ENCODE data around the gene ATP9A. TPM values are rescaled to one million over a fixed set of nuclear protein-coding genes. Genes with fewer than 3 reads are reported as not detected.

ATP9A gene
- total RNA-seq, 2 donors from 2014 or later = 16.8 to 24.6 TPM

GRCh38 chr20:51553897-51554486 lies 214.2 kb downstream of the ATP9A start:
- WGBS, 2 donors = 50 to 63% methylated on average over 8 of the region's 8 CpGs
- no peaks in the 10 kb centered on the region for H3K36me3 ChIP-seq (replicated peaks in 1 of 2; ENCODE audit: insufficient read depth in 1 of 2, low read depth in 2 of 2)
- ATAC-seq (no peak), DNase-seq (no peak)
- H3K27me3 ChIP-seq = peaks cover 0 to 6% of the 10 kb centered on the region in 2 donors
- H3K4me1 ChIP-seq = no peaks in the 10 kb centered on the region
- no peak overlapping the region for H3K27ac ChIP-seq
- TF ChIP-seq CTCF (IDR thresholded peaks at IDR 0.05) (no peak), POLR2A (IDR thresholded peaks at IDR 0.05) (no peak)
- intact Hi-C loops (cut with DNase I) = no loop called here
- no peak overlapping the region for H3K4me3 ChIP-seq
- H3K9me3 ChIP-seq = no peaks in the 10 kb centered on the region

GRCh38 chr20:51551186-51551585 lies 217.0 kb downstream of the ATP9A start:
- no peaks in the 10 kb centered on the region for H3K9me3 ChIP-seq
- TF ChIP-seq POLR2A (IDR thresholded peaks at IDR 0.05) (no peak), CTCF (IDR thresholded peaks at IDR 0.05) (no peak)
- no peaks in the 10 kb centered on the region for H3K36me3 ChIP-seq (replicated peaks in 1 of 2; ENCODE audit: insufficient read depth in 1 of 2, low read depth in 2 of 2)
- 87 to 89% methylated on average over 3 of the region's 3 CpGs for WGBS, 2 donors
- no peak overlapping the region for H3K27ac ChIP-seq
- H3K27me3 ChIP-seq = no peaks in the 10 kb centered on the region
- no peaks in the 10 kb centered on the region for H3K4me1 ChIP-seq
- no peak for DNase-seq
- no peak for ATAC-seq
- H3K4me3 ChIP-seq = no peak overlapping the region
- intact Hi-C loops (cut with DNase I) = no loop called here

GRCh38 chr20:51549474-51549873 lies 218.7 kb downstream of the ATP9A start:
- no peak for TF ChIP-seq POLR2A (IDR thresholded peaks at IDR 0.05)
- no peak for TF ChIP-seq CTCF (IDR thresholded peaks at IDR 0.05)
- intact Hi-C loops (cut with DNase I) = no loop called here
- no peak for ATAC-seq

GRCh38 chr20:51547951-51548350 lies 220.2 kb downstream of the ATP9A start:
- Histone ChIP-seq H3K27ac (no peak overlapping the region), H3K36me3 (replicated peaks in 1 of 2; ENCODE audit: insufficient read depth in 1 of 2, low read depth in 2 of 2) (no peaks in the 10 kb centered on the region), H3K27me3 (no peaks in the 10 kb centered on the region), H3K4me3 (no peak overlapping the region), H3K9me3 (no peaks in the 10 kb centered on the region), H3K4me1 (peaks cover 4% of the 10 kb centered on the region)
- no peak for ATAC-seq
- 89 to 93% methylated on average over 7 of the region's 7 CpGs for WGBS, 2 donors
- DNase-seq = no peak
- TF ChIP-seq POLR2A (IDR thresholded peaks at IDR 0.05) (no peak), CTCF (IDR thresholded peaks at IDR 0.05) (no peak)
- intact Hi-C loops (cut with DNase I) = no loop called here

More at GRCh38 chr20:51549474-51549873, 218.7 kb downstream of the ATP9A start:
- no peak overlapping the region for H3K4me3 ChIP-seq
- H3K36me3 ChIP-seq (replicated peaks in 1 of 2; ENCODE audit: insufficient read depth in 1 of 2, low read depth in 2 of 2) = no peaks in the 10 kb centered on the region
- no peak overlapping the region for H3K27ac ChIP-seq
- 94 to 97% methylated on average over 4 of the region's 4 CpGs for WGBS, 2 donors
- no peak for DNase-seq
- H3K4me1 ChIP-seq = no peaks in the 10 kb centered on the region
- H3K9me3 ChIP-seq = no peaks in the 10 kb centered on the region
- H3K27me3 ChIP-seq = no peaks in the 10 kb centered on the region

Other genes with a start within 250 kb of the ATP9A start
- gene NFATC2, start 225.7 kb downstream of the ATP9A start, total RNA-seq = 1 to 10 TPM; 4.9 to 7.6 TPM
- 1 to 10 TPM; 1.6 to 5.9 TPM for gene SALL4, start 34.1 kb upstream of the ATP9A start, total RNA-seq

Data from body of pancreas (tissue), 4 donors.